Sigmoid colon (tissue), 4 donors: ENCODE measurements around the gene PVALEF.

ENCODE experiments used
- EP300 ChIP-seq, 4 donors: sonication (generic); formaldehyde crosslinking; IDR thresholded peaks; one replicate each; pipeline ENCODE4 v1.6.1; 2017; ENCODE audit warnings: antibody characterized with exemption in 4 of 4
- POLR2A ChIP-seq, 2 donors: fragments of 450-650 bp; IDR thresholded peaks; one replicate each; pipeline ENCODE4 v1.6.1; 2016; ENCODE audit warnings: antibody characterized with exemption in 2 of 2, mild to moderate bottlenecking in 2 of 2, moderate library complexity in 2 of 2
- POLR2AphosphoS5 ChIP-seq, 4 donors: sonication (generic); formaldehyde crosslinking; IDR thresholded peaks; one replicate each; pipeline ENCODE4 v1.6.1; 2017; ENCODE audit warnings: antibody characterized with exemption in 4 of 4
- TF ChIP-seq, protein P1 (sequence below), 4 experiments: fragments of 450-650 bp in 3 of 4; fragments of 200-600 bp in 1 of 4; IDR thresholded peaks; one replicate each; pipeline ENCODE4 v1.5.1; 2016 to 2019; ENCODE audit warnings: antibody characterized with exemption in 4 of 4, mild to moderate bottlenecking in 3 of 4, moderate library complexity in 2 of 4

GRCh38 chr17:81131486-81132196 lies 33.7 kb upstream of the PVALEF start:
- TF ChIP-seq POLR2AphosphoS5 (IDR thresholded peaks at IDR 0.05), result no peak
- TF ChIP-seq EP300 (IDR thresholded peaks at IDR 0.05), result no peak
- TF ChIP-seq, protein P1, sequence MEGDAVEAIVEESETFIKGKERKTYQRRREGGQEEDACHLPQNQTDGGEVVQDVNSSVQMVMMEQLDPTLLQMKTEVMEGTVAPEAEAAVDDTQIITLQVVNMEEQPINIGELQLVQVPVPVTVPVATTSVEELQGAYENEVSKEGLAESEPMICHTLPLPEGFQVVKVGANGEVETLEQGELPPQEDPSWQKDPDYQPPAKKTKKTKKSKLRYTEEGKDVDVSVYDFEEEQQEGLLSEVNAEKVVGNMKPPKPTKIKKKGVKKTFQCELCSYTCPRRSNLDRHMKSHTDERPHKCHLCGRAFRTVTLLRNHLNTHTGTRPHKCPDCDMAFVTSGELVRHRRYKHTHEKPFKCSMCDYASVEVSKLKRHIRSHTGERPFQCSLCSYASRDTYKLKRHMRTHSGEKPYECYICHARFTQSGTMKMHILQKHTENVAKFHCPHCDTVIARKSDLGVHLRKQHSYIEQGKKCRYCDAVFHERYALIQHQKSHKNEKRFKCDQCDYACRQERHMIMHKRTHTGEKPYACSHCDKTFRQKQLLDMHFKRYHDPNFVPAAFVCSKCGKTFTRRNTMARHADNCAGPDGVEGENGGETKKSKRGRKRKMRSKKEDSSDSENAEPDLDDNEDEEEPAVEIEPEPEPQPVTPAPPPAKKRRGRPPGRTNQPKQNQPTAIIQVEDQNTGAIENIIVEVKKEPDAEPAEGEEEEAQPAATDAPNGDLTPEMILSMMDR (IDR thresholded peaks at IDR 0.05), result no peak
- no peak for TF ChIP-seq POLR2A (IDR thresholded peaks at IDR 0.05)
